GM21515 (cell line): ENCODE results near the gene PTPRM.
"Not testable (repeated sequence)": the region's sequence is repeated elsewhere in the genome, so short reads cannot be mapped to it uniquely, and the experiment has no call there.

Source experiments
- ATAC-seq: cut with Tn5 transposase; IDR thresholded peaks from one replicate; pipeline ENCODE4 v1.9.1; 2021; ENCODE audit not compliant: unreplicated experiment

The PTPRM gene

DNA sequence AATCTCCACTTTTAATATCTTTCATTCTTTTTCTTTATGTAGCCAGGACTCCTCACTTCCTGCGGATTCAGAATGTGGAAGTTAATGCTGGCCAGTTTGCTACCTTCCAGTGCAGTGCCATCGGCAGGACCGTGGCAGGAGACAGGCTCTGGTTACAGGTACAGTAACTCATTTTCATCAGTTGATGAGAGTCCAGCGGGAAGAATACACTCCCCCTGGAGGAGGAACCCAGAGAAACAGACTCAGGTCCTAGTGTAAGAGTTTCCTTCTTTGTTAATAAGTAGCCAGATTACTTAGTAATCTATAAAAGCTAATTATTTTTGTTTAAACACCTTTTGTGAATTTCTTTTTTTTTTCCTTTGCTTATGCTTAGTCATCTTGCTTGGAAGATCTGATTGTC lies 359.4 kb downstream of the PTPRM start:
- ATAC-seq = no peak

- no peak for ATAC-seq
Measured at GRCh38 chr18:7927119-7927518, 360.0 kb downstream of the PTPRM start.

DNA sequence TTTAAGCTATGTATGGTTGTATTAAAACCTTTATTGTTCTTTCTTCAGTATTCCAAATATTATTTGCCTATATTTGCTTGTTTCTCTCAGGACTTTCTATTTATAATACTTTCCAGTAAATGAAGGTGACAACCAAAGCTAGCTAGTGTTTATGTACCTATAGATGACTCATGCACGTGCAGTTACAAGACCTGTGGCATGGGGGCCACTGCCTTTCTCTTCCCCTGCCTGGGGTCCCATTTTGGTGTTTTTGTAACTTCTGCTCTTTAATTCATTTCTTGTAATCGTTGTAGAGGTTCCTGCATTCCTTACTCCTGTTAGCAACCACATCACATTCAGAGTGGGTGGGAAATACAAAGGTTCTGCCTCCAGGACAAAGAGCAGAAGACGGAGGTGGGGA lies 364.6 kb downstream of the PTPRM start:
- ATAC-seq = no peak

DNA sequence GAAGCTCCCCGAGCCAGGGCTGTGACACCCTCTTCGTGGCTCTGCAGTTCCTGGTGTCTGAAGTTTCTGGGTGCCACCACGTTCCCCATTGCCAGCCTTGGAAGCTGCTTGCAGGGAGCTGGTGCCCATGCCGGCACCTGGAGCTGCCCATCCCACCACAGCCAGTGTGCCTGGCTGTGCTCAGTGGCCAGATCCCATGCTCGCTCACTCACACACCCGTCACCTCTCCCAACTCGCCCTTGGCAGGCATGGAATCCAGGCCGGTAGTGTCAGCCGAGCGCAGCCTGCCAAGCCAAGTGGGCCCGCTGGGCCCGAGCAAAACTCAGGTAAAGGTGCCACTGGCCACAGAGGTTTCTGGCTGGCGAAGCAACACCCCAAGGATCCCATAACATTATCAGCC lies 370.2 kb downstream of the PTPRM start:
- no peak for ATAC-seq

- no peak for ATAC-seq
Measured at GRCh38 chr18:7939521-7939920, 372.4 kb downstream of the PTPRM start.

GRCh38 chr18:7940379-7940778 lies 373.3 kb downstream of the PTPRM start:
- no peak for ATAC-seq

DNA sequence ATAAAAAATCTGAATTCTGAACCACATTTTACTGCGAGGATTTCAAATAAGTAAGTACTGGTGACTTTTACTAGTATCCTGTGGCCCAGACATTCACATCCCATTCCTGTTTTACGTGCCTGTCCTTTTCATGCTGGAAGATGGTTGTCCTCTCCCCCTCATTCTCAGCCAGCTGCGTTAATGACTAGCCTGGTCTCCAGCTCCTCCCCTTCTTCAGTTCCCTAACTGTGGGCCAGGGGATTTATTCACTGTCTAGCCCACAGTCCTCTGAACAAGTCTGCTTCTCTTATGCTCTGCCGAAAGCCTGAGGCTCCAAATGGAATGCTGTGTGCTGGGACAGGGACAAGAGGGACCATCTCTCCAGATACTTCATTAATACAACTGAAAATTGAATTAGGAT lies 373.9 kb downstream of the PTPRM start:
- no peak for ATAC-seq

GRCh38 chr18:7941533-7941932 lies 374.4 kb downstream of the PTPRM start:
- ATAC-seq = no peak

- no peak for ATAC-seq
Measured at GRCh38 chr18:7945882-7946281, 378.8 kb downstream of the PTPRM start.

- no peak for ATAC-seq
Measured at GRCh38 chr18:7946734-7947377, 379.7 kb downstream of the PTPRM start.

DNA sequence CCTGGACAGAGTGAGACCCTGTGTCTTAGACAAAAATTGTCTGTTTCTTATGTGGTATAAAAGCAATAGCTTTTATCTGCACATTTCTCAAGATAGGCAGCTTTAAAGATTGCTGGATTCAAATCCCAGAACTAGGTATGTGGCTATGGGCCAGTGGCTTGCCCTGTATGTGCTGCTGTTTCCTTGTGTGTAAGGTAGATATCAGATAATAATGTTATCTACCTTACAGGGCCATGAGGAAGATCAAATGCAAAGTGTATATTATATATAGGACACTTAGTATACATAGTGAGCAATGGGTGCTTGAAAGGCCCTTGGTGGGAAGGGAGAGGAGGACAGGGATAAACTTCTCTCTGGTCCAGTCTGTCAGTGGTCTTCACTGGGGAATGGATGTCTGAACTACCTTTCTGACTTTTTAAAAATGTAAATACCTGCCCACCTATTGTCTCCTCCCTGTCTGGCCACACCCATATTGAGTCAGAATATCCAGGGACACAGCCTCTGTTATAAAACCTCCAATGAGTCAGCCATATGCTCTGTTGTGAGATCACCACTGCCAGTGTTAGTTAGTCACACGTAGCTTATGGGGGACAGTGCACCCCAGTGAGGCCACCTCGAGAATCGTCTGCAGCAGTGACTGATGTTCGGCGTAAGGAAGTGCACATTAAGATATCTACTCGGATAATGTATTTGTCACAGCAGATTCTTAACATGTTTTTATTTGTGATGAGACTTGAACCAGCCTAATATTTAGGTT lies 383.4 kb downstream of the PTPRM start:
- ATAC-seq = no peak

DNA sequence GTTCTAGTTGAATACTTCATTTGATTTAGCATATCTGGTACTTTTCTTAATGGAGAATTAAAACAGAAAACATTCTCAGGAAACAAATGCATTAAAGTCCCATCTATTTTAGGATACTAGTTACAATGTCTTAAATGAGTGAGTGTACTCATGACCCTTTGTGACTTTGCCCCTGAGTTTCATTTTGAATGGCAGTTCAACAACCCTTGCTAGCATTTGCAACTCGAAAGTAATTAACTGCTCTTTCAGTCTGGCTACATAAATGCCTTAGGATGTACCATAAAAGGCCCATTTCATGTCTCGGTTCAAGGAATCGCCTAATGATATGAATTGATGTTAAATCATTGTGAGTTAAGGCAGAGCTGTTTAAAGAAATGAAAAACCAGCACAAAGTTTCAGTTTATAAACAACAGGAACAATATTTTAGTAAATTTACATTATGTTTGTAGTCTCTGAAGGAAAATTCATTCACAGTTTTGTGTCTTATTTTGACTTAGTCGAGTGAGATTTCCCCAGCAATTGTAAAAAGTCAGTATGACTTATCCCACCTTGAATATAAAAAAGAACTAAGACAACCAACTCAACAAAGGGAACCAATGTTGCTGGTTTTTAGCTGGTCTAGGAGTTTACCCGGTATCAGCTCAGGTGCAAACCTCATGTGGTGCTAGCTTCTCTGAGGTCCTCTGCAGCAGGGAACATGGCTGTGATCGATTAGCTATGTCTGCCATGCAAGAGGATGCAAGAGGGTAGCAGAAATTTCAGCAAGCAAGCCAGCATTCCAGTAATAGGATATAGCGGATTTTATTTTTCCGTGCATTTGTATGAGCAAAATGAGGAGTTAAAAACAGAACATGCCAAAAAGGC lies 386.2 kb downstream of the PTPRM start:
- ATAC-seq = no peak

GRCh38 chr18:7954238-7954637 lies 387.1 kb downstream of the PTPRM start:
- no peak for ATAC-seq

DNA sequence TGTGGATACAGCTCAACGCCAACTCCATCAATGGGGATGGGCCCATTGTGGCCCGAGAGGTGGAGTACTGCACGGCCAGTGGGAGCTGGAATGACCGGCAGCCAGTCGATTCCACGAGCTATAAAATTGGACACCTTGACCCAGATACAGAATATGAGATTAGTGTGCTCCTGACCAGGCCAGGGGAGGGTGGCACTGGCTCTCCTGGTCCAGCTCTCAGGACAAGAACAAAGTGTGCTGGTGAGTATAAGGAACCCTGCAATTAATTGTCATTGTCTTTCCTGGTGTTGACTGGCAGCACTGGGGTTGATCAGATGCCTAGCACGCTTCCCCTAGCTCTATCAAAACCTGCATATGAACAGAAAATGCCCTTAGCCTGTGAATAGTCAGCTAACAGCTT lies 388.1 kb downstream of the PTPRM start:
- ATAC-seq = no peak

DNA sequence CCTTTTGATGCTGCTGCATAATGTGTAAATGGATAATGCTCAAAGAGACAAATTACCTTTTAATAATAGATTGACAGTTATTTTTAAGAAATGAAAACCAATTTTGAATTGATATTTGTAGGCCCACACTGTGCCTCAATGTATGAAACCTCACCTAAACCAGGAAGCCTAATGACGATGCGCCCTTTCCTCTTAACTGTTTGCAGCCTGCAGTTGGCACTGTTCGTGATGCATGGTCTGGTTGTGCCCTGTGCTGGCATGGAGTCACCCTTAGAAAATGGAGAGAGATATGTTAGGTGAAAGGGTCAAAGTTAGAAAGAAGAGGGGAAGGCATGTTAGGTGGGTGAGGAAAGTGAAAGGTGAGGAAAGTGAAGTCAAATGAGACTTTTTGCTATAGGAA lies 390.2 kb downstream of the PTPRM start:
- no peak for ATAC-seq

GRCh38 chr18:7958081-7958896 lies 391.2 kb downstream of the PTPRM start:
- ATAC-seq = no peak

GRCh38 chr18:7958897-7959146 lies 391.7 kb downstream of the PTPRM start:
- no peak for ATAC-seq

DNA sequence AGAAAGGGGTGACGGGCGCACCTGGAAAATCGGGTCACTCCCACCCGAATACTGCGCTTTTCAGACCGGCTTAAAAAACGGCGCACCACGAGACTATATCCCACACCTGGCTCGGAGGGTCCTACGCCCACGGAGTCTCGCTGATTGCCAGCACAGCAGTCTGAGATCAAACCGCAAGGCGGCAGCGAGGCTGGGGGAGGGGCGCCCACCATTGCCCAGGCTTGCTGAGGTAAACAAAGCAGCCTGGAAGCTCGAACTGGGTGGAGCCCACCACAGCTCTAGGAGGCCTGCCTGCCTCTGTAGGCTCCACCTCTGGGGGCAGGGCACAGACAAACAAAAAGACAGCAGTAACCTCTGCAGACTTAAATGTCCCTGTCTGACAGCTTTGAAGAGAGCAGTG lies 399.6 kb downstream of the PTPRM start:
- ATAC-seq = not testable (repeated sequence)

GRCh38 chr18:7974200-7974874 lies 407.2 kb downstream of the PTPRM start:
- no peak for ATAC-seq

DNA sequence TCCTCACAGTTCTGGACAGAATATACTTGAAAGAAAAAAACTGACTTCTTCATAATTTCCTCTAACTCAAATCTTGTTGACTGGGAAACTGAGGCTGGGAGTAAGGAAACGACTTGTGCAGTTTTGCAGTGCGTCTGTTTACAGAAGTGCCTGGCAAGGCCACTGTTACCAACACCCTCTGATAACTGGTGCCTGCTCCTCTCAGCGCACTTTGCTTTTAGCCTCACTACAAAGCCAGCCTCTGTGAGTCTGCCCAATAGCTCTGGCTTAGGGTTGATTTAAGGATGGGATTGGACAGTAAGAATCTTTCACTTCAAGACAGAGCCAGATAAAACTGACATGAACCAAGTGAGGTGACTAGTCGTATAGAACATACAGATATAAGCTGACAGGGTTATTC lies 410.8 kb downstream of the PTPRM start:
- ATAC-seq = no peak

GRCh38 chr18:7978834-7979233 lies 411.7 kb downstream of the PTPRM start:
- ATAC-seq = no peak
